IPS-18a (cell line): ENCODE measurements around the gene BUB1B.

Experiments used
- H3K27ac ChIP-seq: one replicate; pipeline ENCODE4 v1.5.1; 2013; ENCODE audit warnings: low read length
- H3K27me3 ChIP-seq: one replicate; pipeline ENCODE4 v1.6.1; 2013; ENCODE audit warnings: mild to moderate bottlenecking, low read length; ENCODE audit not compliant: control insufficient read depth, insufficient read depth
- H3K36me3 ChIP-seq: one replicate; pipeline ENCODE4 v1.6.1; 2013; ENCODE audit warnings: low read depth, low read length; ENCODE audit not compliant: control insufficient read depth
- H3K4me1 ChIP-seq: one replicate; pipeline ENCODE4 v1.6.1; 2013; ENCODE audit warnings: low read depth, low read length; ENCODE audit not compliant: control insufficient read depth
- H3K4me3 ChIP-seq: one replicate; pipeline ENCODE4 v1.5.1; 2013; ENCODE audit warnings: low read length
- H3K9ac ChIP-seq: one replicate; pipeline ENCODE4 v1.6.1; 2013; ENCODE audit warnings: mild to moderate bottlenecking, low read length, moderate library complexity
- H3K9me3 ChIP-seq: one replicate; pipeline ENCODE4 v1.6.1; 2013; ENCODE audit warnings: low read depth, low read length; ENCODE audit not compliant: control insufficient read depth

The BUB1B gene

GRCh38 chr15:40253167-40253790 lies 92.4 kb downstream of the BUB1B start:
- Histone ChIP-seq H3K27ac (no peak overlapping the region), H3K27me3 (peaks cover 45% of the 10 kb centered on the region), H3K4me3 (peak overlapping the region; percentile 60), H3K36me3 (no peaks in the 10 kb centered on the region), H3K9ac (no peak overlapping the region), H3K4me1 (no peaks in the 10 kb centered on the region), H3K9me3 (no peaks in the 10 kb centered on the region)

GRCh38 chr15:40254452-40254851 lies 93.6 kb downstream of the BUB1B start:
- Histone ChIP-seq H3K36me3 (no peaks in the 10 kb centered on the region), H3K27me3 (peaks cover 45% of the 10 kb centered on the region)

GRCh38 chr15:40255033-40255432 lies 94.2 kb downstream of the BUB1B start:
- Histone ChIP-seq H3K27ac (no peak overlapping the region), H3K4me1 (peaks cover 8% of the 10 kb centered on the region), H3K9ac (no peak overlapping the region), H3K36me3 (no peaks in the 10 kb centered on the region), H3K27me3 (peaks cover 45% of the 10 kb centered on the region), H3K9me3 (no peaks in the 10 kb centered on the region), H3K4me3 (no peak overlapping the region)

More at GRCh38 chr15:40254452-40254851, 93.6 kb downstream of the BUB1B start:
- Histone ChIP-seq H3K9ac (no peak overlapping the region), H3K9me3 (no peaks in the 10 kb centered on the region), H3K4me1 (peaks cover 8% of the 10 kb centered on the region), H3K4me3 (no peak overlapping the region), H3K27ac (no peak overlapping the region)

GRCh38 chr15:40256638-40257235 lies 95.9 kb downstream of the BUB1B start:
- Histone ChIP-seq H3K4me3 (no peak overlapping the region), H3K27me3 (peaks cover 29% of the 10 kb centered on the region), H3K27ac (no peak overlapping the region), H3K4me1 (peaks cover 8% of the 10 kb centered on the region), H3K36me3 (no peaks in the 10 kb centered on the region), H3K9me3 (no peaks in the 10 kb centered on the region), H3K9ac (no peak overlapping the region)

- H3K9me3 ChIP-seq = no peaks in the 10 kb centered on the region
- H3K4me1 ChIP-seq = peaks cover 8% of the 10 kb centered on the region
- no peak overlapping the region for H3K9ac ChIP-seq
- peaks cover 18% of the 10 kb centered on the region for H3K27me3 ChIP-seq
- H3K36me3 ChIP-seq = no peaks in the 10 kb centered on the region
- H3K27ac ChIP-seq = no peak overlapping the region
- no peak overlapping the region for H3K4me3 ChIP-seq
These were observed 97.0 kb downstream of the BUB1B start for GRCh38 chr15:40257656-40258450.

- Histone ChIP-seq H3K4me1 (peaks cover 8% of the 10 kb centered on the region), H3K27ac (no peak overlapping the region), H3K27me3 (peaks cover 11% of the 10 kb centered on the region), H3K36me3 (no peaks in the 10 kb centered on the region), H3K9me3 (no peaks in the 10 kb centered on the region), H3K9ac (no peak overlapping the region), H3K4me3 (no peak overlapping the region)
These were observed 97.7 kb downstream of the BUB1B start for GRCh38 chr15:40258544-40258943.

- H3K9me3 ChIP-seq = no peaks in the 10 kb centered on the region
- H3K4me1 ChIP-seq = peaks cover 8% of the 10 kb centered on the region
- H3K9ac ChIP-seq = no peak overlapping the region
- peaks cover 6% of the 10 kb centered on the region for H3K27me3 ChIP-seq
- no peak overlapping the region for H3K27ac ChIP-seq
- no peak overlapping the region for H3K4me3 ChIP-seq
- H3K36me3 ChIP-seq = no peaks in the 10 kb centered on the region
These were observed 98.2 kb downstream of the BUB1B start for GRCh38 chr15:40259021-40259420.

- H3K9ac ChIP-seq = no peak overlapping the region
- no peak overlapping the region for H3K27ac ChIP-seq
- no peak overlapping the region for H3K4me3 ChIP-seq
- H3K4me1 ChIP-seq = peaks cover 15% of the 10 kb centered on the region
- H3K9me3 ChIP-seq = no peaks in the 10 kb centered on the region
- no peaks in the 10 kb centered on the region for H3K27me3 ChIP-seq
- H3K36me3 ChIP-seq = no peaks in the 10 kb centered on the region
These were observed 102.3 kb downstream of the BUB1B start for GRCh38 chr15:40263024-40263754.

GRCh38 chr15:40264321-40265153 lies 103.7 kb downstream of the BUB1B start:
- Histone ChIP-seq H3K4me1 (peaks cover 7% of the 10 kb centered on the region), H3K27me3 (no peaks in the 10 kb centered on the region), H3K36me3 (no peaks in the 10 kb centered on the region), H3K4me3 (no peak overlapping the region), H3K9me3 (no peaks in the 10 kb centered on the region), H3K9ac (no peak overlapping the region), H3K27ac (no peak overlapping the region)

- H3K4me3 ChIP-seq = no peak overlapping the region
- no peaks in the 10 kb centered on the region for H3K36me3 ChIP-seq
- no peak overlapping the region for H3K9ac ChIP-seq
- H3K27ac ChIP-seq = no peak overlapping the region
- peaks cover 7% of the 10 kb centered on the region for H3K4me1 ChIP-seq
- no peaks in the 10 kb centered on the region for H3K9me3 ChIP-seq
- no peaks in the 10 kb centered on the region for H3K27me3 ChIP-seq
These were observed 104.5 kb downstream of the BUB1B start for GRCh38 chr15:40265355-40265754.

- no peak overlapping the region for H3K9ac ChIP-seq
- no peak overlapping the region for H3K4me3 ChIP-seq
- H3K4me1 ChIP-seq = peaks cover 7% of the 10 kb centered on the region
- H3K9me3 ChIP-seq = no peaks in the 10 kb centered on the region
- no peaks in the 10 kb centered on the region for H3K36me3 ChIP-seq
- H3K27ac ChIP-seq = no peak overlapping the region
- no peaks in the 10 kb centered on the region for H3K27me3 ChIP-seq
These were observed 105.0 kb downstream of the BUB1B start for GRCh38 chr15:40265875-40266274.
